ENCODE measurements around the gene AOPEP. TPM values are rescaled to one million over a fixed set of nuclear protein-coding genes. Genes with fewer than 3 reads are reported as not detected.

Gene AOPEP
- total RNA-seq, 4 donors from 2014 or later: 56.5 to 160 (median 103) TPM

DNA sequence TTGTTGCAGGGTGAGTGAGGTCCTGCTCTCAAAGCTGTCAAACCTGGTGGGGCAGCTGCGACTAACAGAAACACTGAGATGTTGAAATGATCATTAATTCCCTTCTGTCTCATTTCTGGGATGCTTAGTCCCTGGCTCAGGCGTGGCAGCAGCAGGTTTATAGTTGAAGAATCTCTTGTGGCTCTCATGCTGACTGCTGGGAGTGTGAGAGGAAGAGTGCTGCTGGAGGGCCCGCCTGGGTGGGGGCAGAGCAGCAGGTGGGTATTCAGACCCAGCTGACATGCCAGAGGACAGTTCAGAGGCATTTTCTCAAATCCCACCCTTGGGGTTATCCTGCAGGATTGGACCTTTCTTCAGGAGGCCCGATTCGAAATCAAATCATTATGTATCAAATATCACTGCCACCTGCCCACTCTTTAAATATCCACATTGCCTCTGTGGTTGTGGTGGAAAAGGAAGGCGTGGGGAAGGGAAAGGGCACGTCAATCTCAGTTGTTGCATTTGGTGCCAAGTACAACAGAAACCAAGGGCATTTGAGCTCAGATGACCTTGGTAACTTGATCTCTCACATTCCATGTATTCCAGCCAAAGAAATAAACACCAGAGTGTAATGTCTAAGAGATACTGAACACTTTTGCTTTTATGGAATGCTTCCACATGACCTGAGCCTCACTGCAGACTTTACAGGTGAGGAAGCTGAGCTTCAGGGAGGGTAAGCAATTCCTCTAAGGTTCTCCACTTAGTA lies 224.3 kb downstream of the AOPEP start:
- peak; percentile 12 to 57 for ATAC-seq
- peaks cover 54 to 59% of the 10 kb centered on the region in 2 donors for H3K4me1 ChIP-seq
- H3K36me3 ChIP-seq: no peaks in the 10 kb centered on the region
- in situ Hi-C loops (cut with MboI; ENCODE audit: low sequenced_read_pairs in 4 of 4) (no loop called here), intact Hi-C loops (cut with DNase I; ENCODE audit: low total_unique reads) (loop anchor here (5.0 kb wide), 1 partner anchor 52 kb away; no protein-coding TSS in a partner anchor)
- H3K27me3 ChIP-seq: no peaks in the 10 kb centered on the region
- TF ChIP-seq, protein P1, sequence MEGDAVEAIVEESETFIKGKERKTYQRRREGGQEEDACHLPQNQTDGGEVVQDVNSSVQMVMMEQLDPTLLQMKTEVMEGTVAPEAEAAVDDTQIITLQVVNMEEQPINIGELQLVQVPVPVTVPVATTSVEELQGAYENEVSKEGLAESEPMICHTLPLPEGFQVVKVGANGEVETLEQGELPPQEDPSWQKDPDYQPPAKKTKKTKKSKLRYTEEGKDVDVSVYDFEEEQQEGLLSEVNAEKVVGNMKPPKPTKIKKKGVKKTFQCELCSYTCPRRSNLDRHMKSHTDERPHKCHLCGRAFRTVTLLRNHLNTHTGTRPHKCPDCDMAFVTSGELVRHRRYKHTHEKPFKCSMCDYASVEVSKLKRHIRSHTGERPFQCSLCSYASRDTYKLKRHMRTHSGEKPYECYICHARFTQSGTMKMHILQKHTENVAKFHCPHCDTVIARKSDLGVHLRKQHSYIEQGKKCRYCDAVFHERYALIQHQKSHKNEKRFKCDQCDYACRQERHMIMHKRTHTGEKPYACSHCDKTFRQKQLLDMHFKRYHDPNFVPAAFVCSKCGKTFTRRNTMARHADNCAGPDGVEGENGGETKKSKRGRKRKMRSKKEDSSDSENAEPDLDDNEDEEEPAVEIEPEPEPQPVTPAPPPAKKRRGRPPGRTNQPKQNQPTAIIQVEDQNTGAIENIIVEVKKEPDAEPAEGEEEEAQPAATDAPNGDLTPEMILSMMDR (IDR thresholded peaks at IDR 0.05 in 4 of 5, conservative IDR thresholded peaks at IDR 0.05 in 1 of 5): no peak
- no peak for TF ChIP-seq POLR2A (IDR thresholded peaks at IDR 0.05)
- no peaks in the 10 kb centered on the region for H3K9me3 ChIP-seq
- peak overlapping the region; percentile 57 to 74 (median 70) for H3K27ac ChIP-seq
- no peak for DNase-seq
- no peak overlapping the region for H3K4me3 ChIP-seq

DNA sequence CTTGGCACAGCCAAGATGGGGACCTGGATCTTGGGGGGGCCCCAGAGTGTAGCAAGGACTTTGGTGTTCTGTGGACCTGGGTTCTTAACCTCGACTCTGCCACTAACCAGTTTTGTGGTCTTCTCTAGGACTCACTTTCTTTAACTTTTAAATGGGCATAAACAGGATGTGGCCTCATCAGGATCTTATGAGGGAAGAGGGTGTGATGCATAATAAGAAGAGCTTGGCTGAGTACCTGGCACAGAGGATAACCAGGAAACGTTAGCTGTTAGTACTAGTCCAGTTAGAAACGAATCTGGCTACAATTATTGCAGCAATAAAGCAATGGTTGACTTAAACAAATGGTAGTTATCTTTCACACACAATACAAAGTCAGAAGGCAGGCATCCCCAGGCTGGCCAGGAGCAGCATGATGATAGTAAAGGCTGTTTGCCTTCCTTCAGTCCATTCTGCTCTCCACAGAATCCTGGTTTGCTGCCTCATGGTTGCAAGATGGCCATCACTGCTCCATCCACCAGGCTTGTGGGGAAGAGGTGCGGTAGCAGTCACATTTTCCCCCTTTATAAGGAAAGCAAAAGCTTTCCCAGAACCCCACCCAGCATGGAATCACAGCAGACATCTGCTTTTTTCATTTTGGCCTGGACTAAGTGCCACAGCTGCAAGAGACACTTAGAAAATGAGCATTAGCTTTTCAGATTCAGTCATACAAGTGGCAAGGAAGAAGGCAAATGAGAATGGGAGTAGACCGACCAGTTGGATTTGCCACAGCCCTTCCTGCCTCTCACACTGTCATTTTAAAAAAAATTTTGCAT lies 225.0 kb downstream of the AOPEP start:
- H3K9me3 ChIP-seq: no peaks in the 10 kb centered on the region
- H3K4me3 ChIP-seq: no peak overlapping the region
- no peak for ATAC-seq
- no peaks in the 10 kb centered on the region for H3K36me3 ChIP-seq
- no peak for TF ChIP-seq POLR2A (IDR thresholded peaks at IDR 0.05)
- TF ChIP-seq, protein P1 (IDR thresholded peaks at IDR 0.05 in 4 of 5, conservative IDR thresholded peaks at IDR 0.05 in 1 of 5): no peak
- in situ Hi-C loops (cut with MboI; ENCODE audit: low sequenced_read_pairs in 4 of 4) (no loop called here), intact Hi-C loops (cut with DNase I; ENCODE audit: low total_unique reads) (loop anchor here (5.0 kb wide), 1 partner anchor 51 kb away; no protein-coding TSS in a partner anchor)
- no peaks in the 10 kb centered on the region for H3K27me3 ChIP-seq
- H3K27ac ChIP-seq: peak overlapping the region; percentile 57 to 74 (median 70)
- peaks cover 51 to 54% of the 10 kb centered on the region in 2 donors for H3K4me1 ChIP-seq
- DNase-seq: no peak

DNA sequence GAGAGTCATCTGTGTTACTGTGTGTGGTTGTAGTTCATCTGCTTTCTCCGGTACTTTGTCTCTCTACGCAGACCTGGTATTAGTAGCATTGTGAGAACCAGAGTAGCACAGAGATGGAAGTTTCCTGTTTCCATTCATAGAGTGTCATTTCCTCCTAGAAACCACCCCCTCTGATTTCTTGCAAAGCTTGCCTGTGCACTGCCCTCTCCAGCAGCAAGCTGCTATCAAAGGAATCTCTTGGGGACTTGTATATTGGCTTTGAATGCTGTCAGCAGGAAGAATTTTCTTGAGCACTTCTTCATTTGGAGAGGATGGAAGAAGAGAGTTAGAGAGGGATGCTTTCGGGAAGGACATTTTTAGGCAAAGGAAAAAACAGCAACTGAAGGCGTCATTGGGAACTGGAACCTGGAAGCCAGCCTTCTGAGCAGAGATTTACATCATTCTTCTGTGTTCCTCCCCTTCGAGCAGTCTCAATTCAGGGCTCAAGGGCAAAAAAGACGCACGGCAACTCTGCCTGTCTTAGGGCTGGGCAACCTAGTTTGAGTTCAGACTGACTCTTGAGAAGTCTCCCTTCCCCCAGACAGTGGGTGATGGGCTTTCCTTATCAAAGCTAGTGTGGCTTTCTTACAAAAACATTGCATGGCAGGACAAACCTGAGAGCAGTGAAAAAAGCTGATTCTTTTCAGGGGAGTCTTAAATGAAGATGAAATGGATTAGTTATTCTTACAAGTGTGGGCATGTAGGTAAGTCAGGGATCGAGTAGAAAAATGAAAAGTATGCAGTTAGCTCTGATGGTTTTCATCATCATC lies 226.3 kb downstream of the AOPEP start:
- ATAC-seq (peak; percentile 25 to 33), DNase-seq (no peak)
- no peak for TF ChIP-seq POLR2A (IDR thresholded peaks at IDR 0.05)
- TF ChIP-seq, protein P1 (IDR thresholded peaks at IDR 0.05 in 4 of 5, conservative IDR thresholded peaks at IDR 0.05 in 1 of 5): no peak
- Histone ChIP-seq H3K9me3 (no peaks in the 10 kb centered on the region), H3K27me3 (no peaks in the 10 kb centered on the region), H3K27ac (peak overlapping the region; percentile 57 to 74 (median 70)), H3K36me3 (no peaks in the 10 kb centered on the region), H3K4me1 (peaks cover 51 to 54% of the 10 kb centered on the region in 2 donors), H3K4me3 (no peak overlapping the region)
- in situ Hi-C loops (cut with MboI; ENCODE audit: low sequenced_read_pairs in 4 of 4): no loop called here
- intact Hi-C loops (cut with DNase I; ENCODE audit: low total_unique reads): loop anchor here (5.0 kb wide), 1 partner anchor 50 kb away; no protein-coding TSS in a partner anchor

DNA sequence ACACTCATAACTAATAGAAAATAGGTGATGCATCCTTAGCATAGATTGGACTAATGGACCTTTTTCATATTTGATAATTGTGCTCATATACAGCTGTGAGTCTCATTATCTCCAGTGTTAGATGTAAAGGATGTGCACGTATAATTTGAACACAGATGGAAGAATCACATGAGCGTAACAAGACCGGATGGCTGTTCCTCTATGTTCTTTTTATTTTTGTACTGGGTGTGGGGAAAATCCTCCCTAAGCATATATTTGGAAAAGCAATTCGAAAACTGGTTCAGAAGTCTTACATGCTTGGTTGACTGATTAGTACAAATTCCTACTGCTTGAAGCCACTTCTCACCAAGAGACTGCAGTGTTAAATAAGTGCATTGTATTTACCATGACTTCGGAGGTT lies 230.2 kb downstream of the AOPEP start:
- Histone ChIP-seq H3K9me3 (no peaks in the 10 kb centered on the region), H3K4me1 (peaks cover 20% of the 10 kb centered on the region in 2 donors)
- in situ Hi-C loops (cut with MboI; ENCODE audit: low sequenced_read_pairs in 4 of 4): no loop called here

More for the DNA sequence above, 230.2 kb downstream of the AOPEP start:
- Histone ChIP-seq H3K4me3 (no peak overlapping the region), H3K27me3 (no peaks in the 10 kb centered on the region), H3K36me3 (no peaks in the 10 kb centered on the region), H3K27ac (no peak overlapping the region)
- intact Hi-C loops (cut with DNase I; ENCODE audit: low total_unique reads): no loop called here
- no peak for DNase-seq
- TF ChIP-seq, protein P1 (IDR thresholded peaks at IDR 0.05 in 4 of 5, conservative IDR thresholded peaks at IDR 0.05 in 1 of 5): no peak
- no peak for TF ChIP-seq POLR2A (IDR thresholded peaks at IDR 0.05)
- ATAC-seq: no peak
